SH-SY5Y (cell line): Measurements from ENCODE around the gene EGFL7.

Experiments
- GATA2 ChIP-seq: IDR thresholded peaks from 2 replicates; pipeline ENCODE4 v1.6.1; 2011; ENCODE audit warnings: mild to moderate bottlenecking, low read depth, low read length
- GATA3 ChIP-seq: IDR thresholded peaks from 2 replicates; pipeline ENCODE4 v1.6.1; 2011; ENCODE audit warnings: low read depth, mild to moderate bottlenecking, low read length, moderate library complexity

DNA sequence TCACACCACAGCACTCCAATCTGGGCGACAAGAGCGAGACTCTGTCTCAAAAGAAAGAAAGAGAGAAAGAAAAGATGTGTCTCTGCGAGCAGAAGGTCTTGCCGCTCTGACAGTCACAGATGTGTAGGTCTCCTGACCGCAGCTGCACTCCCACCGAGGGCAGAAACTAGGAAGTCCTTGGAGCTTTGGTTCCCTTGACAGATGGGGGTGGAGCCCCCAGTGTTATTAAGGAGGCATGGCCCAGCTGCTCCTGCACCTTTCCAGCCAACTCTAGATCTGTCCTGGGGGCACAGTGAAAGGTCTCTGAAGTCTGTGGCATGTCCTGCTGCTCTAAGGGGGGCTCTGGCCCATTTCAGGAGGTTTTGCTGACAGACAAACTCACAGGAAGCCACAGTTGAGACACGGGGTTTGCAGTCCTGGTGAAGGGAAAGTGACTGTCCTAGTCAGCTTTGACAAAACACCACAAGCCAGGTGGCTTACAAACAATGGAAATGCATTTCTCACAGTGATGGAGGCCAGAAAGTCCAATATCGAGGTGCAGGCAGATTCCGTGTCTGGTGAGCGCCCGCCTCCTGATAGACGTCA lies 40.7 kb downstream of the EGFL7 start:
- TF ChIP-seq GATA2: no peak
- no peak for TF ChIP-seq GATA3
